Spleen (tissue), 11 donors: ENCODE results near the gene FLRT1. TPM values are rescaled to one million over a fixed set of nuclear protein-coding genes. Genes with fewer than 3 reads are reported as not detected.

Experiments
- DNase-seq: peaks from one replicate; pipeline ENCODE4 v3.0.0-alpha.2; 2020
- H3K27ac ChIP-seq, 8 donors: fragments of 200-600 bp; sonication (generic) in 7 of 8; 1 replicate in 4 of 8; 2 replicates in 4 of 8; pipeline versions ENCODE4 v1.5.0 to v1.8.0; 2016 to 2021; ENCODE audit warnings: inconsistent platforms in 4 of 8, mild to moderate bottlenecking in 4 of 8, moderate library complexity in 1 of 8
- H3K27me3 ChIP-seq, 7 donors: fragments of 200-600 bp; sonication (generic) in 6 of 7; replicated peaks in 1 of 7; 1 replicate in 4 of 7; 2 replicates in 3 of 7; pipeline versions ENCODE4 v1.5.0 to v1.8.0; 2016 to 2021; ENCODE audit warnings: inconsistent platforms in 3 of 7, mild to moderate bottlenecking in 1 of 7
- H3K36me3 ChIP-seq, 6 donors: fragments of 200-600 bp; sonication (generic) in 5 of 6; 1 replicate in 4 of 6; 2 replicates in 2 of 6; pipeline versions ENCODE4 v1.5.0 to v1.8.0; 2016 to 2021; ENCODE audit warnings: inconsistent platforms in 2 of 6
- H3K4me1 ChIP-seq, 6 donors: fragments of 200-600 bp; sonication (generic) in 5 of 6; 1 replicate in 3 of 6; 2 replicates in 3 of 6; pipeline versions ENCODE4 v1.5.0 to v1.8.0; 2016 to 2021; ENCODE audit warnings: inconsistent platforms in 3 of 6
- H3K4me3 ChIP-seq, 8 donors: fragments of 200-600 bp; sonication (generic) in 7 of 8; 1 replicate in 4 of 8; 2 replicates in 4 of 8; pipeline versions ENCODE4 v1.5.0 to v1.8.0; 2016 to 2021; ENCODE audit warnings: inconsistent platforms in 4 of 8, mild to moderate bottlenecking in 4 of 8, moderate library complexity in 2 of 8
- H3K9me3 ChIP-seq, 8 donors: fragments of 200-600 bp; sonication (generic) in 7 of 8; 1 replicate in 4 of 8; 2 replicates in 4 of 8; pipeline versions ENCODE4 v1.5.0 to v1.8.0; 2016 to 2021; ENCODE audit warnings: inconsistent platforms in 4 of 8
- CTCF ChIP-seq, 11 experiments: fragments of 200-600 bp in 7 of 11; fragments of 450-650 bp in 4 of 11; sonication (generic) in 4 of 11; IDR thresholded peaks in 8 of 11; conservative IDR thresholded peaks in 3 of 11; 1 replicate in 7 of 11; 2 replicates in 4 of 11; pipeline versions ENCODE4 v1.4.0 to v1.8.0; 2016 to 2021; ENCODE audit warnings: antibody characterized with exemption in 11 of 11, inconsistent platforms in 4 of 11, mild to moderate bottlenecking in 1 of 11
- POLR2A ChIP-seq, 3 donors: fragments of 450-650 bp; IDR thresholded peaks; one replicate each; pipeline ENCODE4 v1.5.1; 2017; ENCODE audit warnings: antibody characterized with exemption in 3 of 3, mild to moderate bottlenecking in 1 of 3
- POLR2AphosphoS5 ChIP-seq, 3 donors: sonication (generic); formaldehyde crosslinking; IDR thresholded peaks; one replicate each; pipeline ENCODE4 v1.5.1; 2017; ENCODE audit warnings: antibody characterized with exemption in 3 of 3
- WGBS, 5 donors: extraction: QIAGEN DNeasy Blood & Tissue Kit in 3 of 5; methylation state at CpG; one replicate each; pipeline versions ENCODE4 v1.1.5 to v1.1.7; 2013 to 2018; 5-methylcytosine and 5-hydroxymethylcytosine counted together
- intact Hi-C: fragments of 100-400 bp; cut with DNase I; formaldehyde crosslinking; loops from one replicate; pipeline ENCODE4 v1.15.0; 2023; ENCODE audit warnings: low total_unique reads
- polyA plus RNA-seq, 3 donors: library from polyadenylated mRNA; stranded (reverse); fragments of 200-250 nt; gene quantifications; one replicate each; pipeline ENCODE4 v1.2.1, GENCODE V29; 2013
- total RNA-seq, 7 donors: library from RNA; depleted of rRNA in 3 of 7; stranded (reverse); fragments of >200 nt in 3 of 7; fragmentation: NEBNext Ultra II Directional in 4 of 7; extraction: Animal tissue kit (Norgen Biotek cat#: 25700) in 4 of 7; gene quantifications; one replicate each; pipeline versions ENCODE4 v1.1.0 to v1.2.1, GENCODE V29; 2016 to 2021
- donor health status: healthy with polysubstance abuse.
- donor health status: DM: no; HTN: no; CAD: no; lungs with moderate emphysema.
- donor health status: DM: no; HTN: no; CAD: no.
- donor health status: Bipolar disorder and iron deficiency.
- donor health status: healthy.
- donor health status: DM: no; HTN: no; CAD: no.
- donor health status: DM: yes; HTN: yes; CAD: no.

FLRT1 gene
- total and polyA plus RNA-seq, 10 donors, result 0.03 to 0.51 (median 0.16) TPM; not detected in 3

GRCh38 chr11:64077607-64078006 is 41.9 kb downstream of the FLRT1 start:
- intact Hi-C loops, result no loop called here
- no peak overlapping the region for H3K4me3 ChIP-seq
- DNase-seq, result no peak
- TF ChIP-seq POLR2A (IDR thresholded peaks at IDR 0.05) (no peak), POLR2AphosphoS5 (IDR thresholded peaks at IDR 0.05) (no peak), CTCF (IDR thresholded peaks at IDR 0.05 in 8 of 11, conservative IDR thresholded peaks at IDR 0.05 in 3 of 11) (no peak)
- H3K4me1 ChIP-seq, result peaks cover 0 to 12% (median 4%) of the 10 kb centered on the region in 6 donors
- H3K27me3 ChIP-seq, result no peaks in the 10 kb centered on the region
- H3K9me3 ChIP-seq, result no peaks in the 10 kb centered on the region
- WGBS, 5 donors, result 90 to 95% (median 94%) methylated on average over 3 to 12 of the region's 12 CpGs
- no peak overlapping the region for H3K27ac ChIP-seq
- no peaks in the 10 kb centered on the region for H3K36me3 ChIP-seq

- TF ChIP-seq POLR2A (IDR thresholded peaks at IDR 0.05), result no peak
- DNase-seq, result no peak
- intact Hi-C loops, result no loop called here
Observed at GRCh38 chr11:64078284-64078683, 42.6 kb downstream of the FLRT1 start.

GRCh38 chr11:64078905-64079304 is 43.2 kb downstream of the FLRT1 start:
- no peak overlapping the region for H3K27ac ChIP-seq
- intact Hi-C loops, result no loop called here
- no peaks in the 10 kb centered on the region for H3K36me3 ChIP-seq
- 73 to 84% (median 81%) methylated on average over 13 of the region's 13 CpGs for WGBS, 5 donors
- H3K9me3 ChIP-seq, result no peaks in the 10 kb centered on the region
- H3K4me3 ChIP-seq, result no peak overlapping the region
- no peaks in the 10 kb centered on the region for H3K27me3 ChIP-seq
- peaks cover 0 to 9% (median 3%) of the 10 kb centered on the region in 6 donors for H3K4me1 ChIP-seq
- no peak for TF ChIP-seq POLR2A (IDR thresholded peaks at IDR 0.05)
- no peak for TF ChIP-seq CTCF (IDR thresholded peaks at IDR 0.05 in 8 of 11, conservative IDR thresholded peaks at IDR 0.05 in 3 of 11)
- no peak for DNase-seq

More at GRCh38 chr11:64078284-64078683, 42.6 kb downstream of the FLRT1 start:
- Histone ChIP-seq H3K36me3 (no peaks in the 10 kb centered on the region), H3K4me3 (no peak overlapping the region), H3K4me1 (peaks cover 0 to 12% (median 4%) of the 10 kb centered on the region in 6 donors), H3K27ac (no peak overlapping the region), H3K9me3 (no peaks in the 10 kb centered on the region), H3K27me3 (no peaks in the 10 kb centered on the region)
- WGBS, 5 donors, result 73 to 86% (median 84%) methylated on average over 11 of the region's 11 CpGs

- intact Hi-C loops, result no loop called here
- TF ChIP-seq POLR2AphosphoS5 (IDR thresholded peaks at IDR 0.05) (no peak), POLR2A (IDR thresholded peaks at IDR 0.05) (no peak), CTCF (IDR thresholded peaks at IDR 0.05 in 8 of 11, conservative IDR thresholded peaks at IDR 0.05 in 3 of 11) (no peak)
- no peaks in the 10 kb centered on the region for H3K9me3 ChIP-seq
Observed at GRCh38 chr11:64080390-64080789, 44.7 kb downstream of the FLRT1 start.

More at GRCh38 chr11:64080390-64080789, 44.7 kb downstream of the FLRT1 start:
- Histone ChIP-seq H3K4me3 (no peak overlapping the region), H3K4me1 (no peaks in the 10 kb centered on the region), H3K36me3 (no peaks in the 10 kb centered on the region), H3K27me3 (no peaks in the 10 kb centered on the region), H3K27ac (no peak overlapping the region)
- 88 to 93% (median 91%) methylated on average over 10 of the region's 10 CpGs for WGBS, 5 donors
- DNase-seq, result no peak
